Measurements from ENCODE around the gene SLC16A10.
"Not testable (repeated sequence)": the region's sequence is repeated elsewhere in the genome, so short reads cannot be mapped to it uniquely, and the experiment has no call there.

SLC16A10 gene

DNA sequence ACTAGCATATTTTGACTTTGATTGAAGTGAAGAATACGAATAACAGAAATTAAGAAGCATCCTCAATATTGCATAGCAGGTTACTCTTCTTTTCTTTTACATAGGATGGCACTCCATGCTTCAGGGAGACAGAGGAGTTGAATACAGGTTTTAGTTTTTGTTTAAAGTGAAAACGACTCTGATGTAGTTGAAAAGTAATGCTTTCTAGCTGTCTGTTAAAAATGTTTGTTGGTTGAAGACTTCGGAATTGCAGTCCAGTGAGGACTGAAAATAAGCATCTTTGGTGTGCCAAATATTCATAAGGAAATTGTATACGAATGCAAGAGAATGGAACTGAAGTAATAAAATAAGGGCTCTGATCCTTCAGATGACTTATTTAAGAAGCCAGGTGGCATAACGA lies 618 bp upstream of the SLC16A10 start:
- no peak for DNase-seq

DNA sequence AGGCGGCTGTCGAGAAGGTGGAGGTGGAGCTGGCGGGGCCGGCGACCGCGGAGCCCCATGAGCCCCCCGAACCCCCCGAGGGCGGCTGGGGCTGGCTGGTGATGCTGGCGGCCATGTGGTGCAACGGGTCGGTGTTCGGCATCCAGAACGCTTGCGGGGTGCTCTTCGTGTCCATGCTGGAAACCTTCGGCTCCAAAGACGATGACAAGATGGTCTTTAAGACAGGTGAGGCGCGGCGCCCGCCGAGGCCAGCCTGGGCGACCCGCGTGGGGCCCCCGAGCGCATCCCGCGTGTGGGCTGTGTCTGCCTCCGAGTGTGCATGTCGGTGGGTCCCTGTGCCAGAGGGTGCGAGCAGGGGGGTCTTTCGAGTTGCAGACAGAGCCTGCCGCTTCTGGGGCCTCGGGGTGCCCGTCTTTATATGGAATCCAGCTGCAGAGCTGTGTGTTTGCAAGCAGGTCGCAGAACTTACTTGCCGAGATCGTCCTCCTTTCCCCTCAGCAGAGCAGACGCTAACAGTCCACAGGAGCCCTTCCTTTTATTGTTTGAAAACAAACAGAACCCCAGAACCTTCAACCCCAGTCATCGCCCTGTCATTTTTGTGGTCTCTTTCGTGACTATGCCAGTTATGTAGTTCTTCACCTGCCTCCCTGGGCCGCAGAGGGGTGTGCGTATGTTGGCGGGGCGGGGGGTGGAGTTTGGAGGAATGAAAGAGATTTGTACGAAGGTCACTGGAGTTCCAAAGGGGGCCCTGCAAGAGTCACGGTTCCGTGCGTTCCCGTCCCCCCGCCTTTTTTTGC lies 766 bp downstream of the SLC16A10 start:
- DNase-seq: no peak

DNA sequence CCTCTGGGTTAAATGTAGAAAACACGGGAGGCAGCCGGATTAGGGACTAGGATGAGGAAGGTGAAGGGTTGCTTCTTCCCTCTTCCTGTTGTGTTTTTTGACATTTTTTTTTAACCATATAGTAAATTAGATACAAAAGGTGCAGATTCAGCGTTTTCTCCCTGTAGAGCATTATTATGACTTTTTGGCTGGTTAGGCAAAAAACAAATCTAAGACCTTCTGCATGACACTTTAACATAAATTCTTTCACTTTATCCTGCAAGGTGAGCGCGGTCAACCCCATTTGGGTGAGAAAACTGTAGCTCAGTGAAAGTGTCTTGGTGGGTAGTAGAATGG lies 1.3 kb downstream of the SLC16A10 start:
- no peak for DNase-seq

DNA sequence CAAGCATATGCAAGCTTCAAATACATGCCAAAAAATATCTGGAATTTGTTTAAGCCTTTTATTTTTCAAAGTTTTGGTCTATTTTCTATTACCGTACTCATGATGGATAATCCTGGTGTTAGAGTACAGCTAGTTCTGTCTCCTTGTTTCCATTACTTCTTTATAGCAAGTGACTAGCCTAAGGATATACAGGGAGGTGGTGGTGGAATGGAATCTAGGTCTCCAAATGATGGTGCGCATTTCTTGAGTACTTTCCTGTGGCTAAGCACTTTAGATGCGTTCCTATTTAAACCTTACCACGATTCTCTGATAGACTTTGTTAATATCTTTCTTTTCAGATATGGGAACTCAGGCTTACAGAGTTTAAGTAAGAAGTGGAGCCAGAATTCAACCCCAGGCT lies 3.5 kb downstream of the SLC16A10 start:
- DNase-seq: no peak

DNA sequence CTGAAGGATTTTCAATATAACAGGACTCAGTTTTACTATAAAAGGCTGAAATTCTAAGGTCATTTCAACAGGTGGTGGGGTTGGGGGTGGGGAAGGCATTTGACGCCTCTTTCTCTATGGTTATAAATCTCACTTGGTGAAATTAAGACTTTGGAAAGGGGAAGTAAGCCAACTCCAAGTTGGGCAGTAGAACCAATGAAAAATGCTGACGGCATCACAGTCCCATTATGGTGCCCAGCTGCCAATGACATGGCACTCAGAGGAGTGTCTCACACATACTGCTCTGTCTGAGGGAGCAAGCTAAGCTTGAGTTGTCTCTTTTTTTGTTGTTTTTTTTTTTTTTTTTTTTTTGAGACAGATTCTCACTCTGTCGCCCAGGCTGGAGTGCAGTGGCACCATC lies 4.7 kb downstream of the SLC16A10 start:
- no peak for DNase-seq

DNA sequence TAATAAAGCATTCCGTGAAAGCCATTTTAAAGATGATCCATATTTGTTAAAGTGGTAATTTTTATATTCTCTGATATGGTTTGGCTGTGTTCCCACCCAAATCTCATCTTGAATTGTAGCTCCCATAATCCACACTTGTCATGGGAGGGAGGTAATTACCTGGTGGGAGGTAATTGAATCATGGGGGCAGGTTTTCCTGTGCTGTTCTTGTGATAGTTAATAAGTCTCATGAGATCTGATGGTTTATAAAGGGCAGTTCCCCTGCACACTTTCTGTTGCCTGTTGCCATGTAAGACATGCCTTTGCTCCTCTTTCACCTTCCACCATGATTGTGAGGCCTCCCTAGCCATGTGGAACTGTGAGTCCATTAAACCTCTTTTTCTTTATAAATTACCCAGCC lies 8.2 kb downstream of the SLC16A10 start:
- DNase-seq: not testable (repeated sequence)

DNA sequence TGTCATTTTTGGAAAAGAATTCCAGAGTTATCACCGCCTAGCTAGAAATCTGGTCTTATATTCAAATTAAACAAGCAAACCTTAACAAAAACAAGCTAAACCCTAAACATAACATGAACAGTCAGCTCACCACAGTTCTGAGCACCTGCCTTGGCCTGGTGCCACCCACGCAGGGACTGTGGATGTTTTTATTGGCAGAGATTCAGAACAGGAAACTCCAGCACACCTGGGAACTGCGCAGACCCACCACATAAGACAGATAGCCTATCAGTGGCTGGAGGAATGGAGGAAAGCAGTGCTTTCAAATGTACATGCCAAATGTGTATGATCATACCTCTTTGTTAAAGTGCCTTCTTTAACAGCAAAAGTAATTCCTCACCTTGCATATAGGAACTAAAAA lies 8.9 kb downstream of the SLC16A10 start:
- no peak for DNase-seq

DNA sequence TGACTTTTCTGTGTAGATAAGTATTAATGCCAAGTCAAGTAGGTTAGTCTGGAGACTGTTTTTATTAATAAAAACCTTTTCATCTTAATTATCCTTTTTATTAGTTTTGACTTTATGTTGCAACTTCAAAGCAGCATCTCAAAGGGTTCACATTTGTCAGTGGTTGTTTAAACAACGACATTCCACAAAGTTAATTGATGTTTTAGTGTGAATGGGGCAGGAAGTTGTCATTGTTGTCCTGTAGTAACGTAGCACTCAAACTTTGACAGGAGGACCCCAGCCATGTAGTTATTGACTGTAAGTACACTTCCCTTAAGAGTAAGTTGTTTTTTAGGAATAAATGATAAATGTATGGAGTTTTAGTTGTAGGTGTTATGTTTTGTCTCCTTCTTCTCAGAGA lies 11.3 kb downstream of the SLC16A10 start:
- no peak for DNase-seq

DNA sequence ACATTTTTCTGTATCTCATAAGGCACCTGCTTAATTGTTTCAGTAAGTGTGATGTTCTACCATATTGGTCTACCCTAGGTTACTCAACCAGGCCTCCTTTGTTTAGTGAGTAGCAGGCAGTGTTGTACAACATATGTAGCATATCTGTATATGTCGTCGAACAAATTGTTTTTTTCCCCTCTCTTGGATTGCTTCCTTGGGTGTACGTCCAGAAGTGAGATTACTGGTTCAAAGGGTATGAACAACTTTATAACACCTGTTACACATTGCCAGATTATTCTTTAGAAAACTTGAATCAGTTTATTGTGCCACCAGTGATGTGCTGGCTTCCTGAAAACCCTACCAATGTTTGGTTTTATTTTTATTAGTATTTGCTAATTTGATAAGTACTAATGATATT lies 14.7 kb downstream of the SLC16A10 start:
- no peak for DNase-seq

DNA sequence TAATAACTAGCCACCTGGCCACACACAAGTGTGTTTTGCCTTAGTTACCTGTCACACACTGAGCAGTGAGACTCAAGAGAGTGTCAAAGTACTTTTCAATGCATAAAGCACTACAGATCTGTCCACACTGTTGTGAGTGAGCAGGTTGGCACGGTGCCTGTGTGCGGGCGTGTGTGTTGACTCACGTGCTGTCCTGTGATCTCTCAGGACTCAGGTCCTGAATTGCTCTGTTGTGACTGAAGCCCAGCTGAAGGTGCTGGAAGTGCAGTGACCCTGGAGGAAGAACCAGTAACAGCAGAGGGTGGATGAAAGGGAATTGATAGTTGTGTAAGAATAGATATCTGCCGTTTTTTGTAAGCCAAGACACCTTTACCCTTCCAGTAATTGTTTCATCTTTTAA lies 18.3 kb downstream of the SLC16A10 start:
- no peak for DNase-seq

DNA sequence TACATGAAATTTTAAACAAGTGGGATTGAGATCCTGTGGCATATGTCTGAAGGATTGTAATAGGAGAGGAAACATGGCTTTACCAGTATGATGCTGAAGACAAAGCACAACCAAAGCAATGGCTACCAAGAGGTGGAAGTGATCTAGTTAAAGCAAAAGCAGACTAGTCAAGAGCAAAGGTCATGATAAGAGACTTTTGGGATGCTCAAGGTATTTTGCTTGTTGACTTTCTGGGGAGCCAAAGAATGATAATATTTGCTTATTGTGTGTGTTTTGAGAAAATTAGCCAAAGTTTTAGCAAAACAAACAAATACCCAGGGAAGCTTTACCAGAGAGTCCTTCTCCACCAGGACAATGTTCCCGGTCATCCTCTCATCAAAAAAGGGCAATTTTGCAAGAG lies 20.3 kb downstream of the SLC16A10 start:
- no peak for DNase-seq

DNA sequence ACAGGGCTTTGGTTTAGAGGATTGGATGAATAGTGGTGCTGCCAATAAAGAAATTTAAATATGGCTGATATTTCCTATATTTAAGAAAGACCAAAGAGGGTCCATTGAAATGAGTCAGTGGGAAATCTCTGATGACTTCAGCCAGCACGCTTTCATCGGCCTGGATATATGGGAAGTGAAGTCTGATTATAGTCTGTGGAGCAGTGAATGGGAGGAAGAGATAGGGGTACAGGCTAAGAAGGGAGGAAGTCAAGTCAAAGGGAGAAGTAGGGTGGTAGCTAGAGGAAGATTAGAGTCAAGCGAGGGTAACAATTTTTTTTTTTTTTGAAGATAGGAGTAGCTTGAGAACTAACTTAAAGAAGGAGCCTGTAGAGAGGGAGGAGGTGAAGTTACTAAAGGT lies 22.7 kb downstream of the SLC16A10 start:
- DNase-seq: no peak

DNA sequence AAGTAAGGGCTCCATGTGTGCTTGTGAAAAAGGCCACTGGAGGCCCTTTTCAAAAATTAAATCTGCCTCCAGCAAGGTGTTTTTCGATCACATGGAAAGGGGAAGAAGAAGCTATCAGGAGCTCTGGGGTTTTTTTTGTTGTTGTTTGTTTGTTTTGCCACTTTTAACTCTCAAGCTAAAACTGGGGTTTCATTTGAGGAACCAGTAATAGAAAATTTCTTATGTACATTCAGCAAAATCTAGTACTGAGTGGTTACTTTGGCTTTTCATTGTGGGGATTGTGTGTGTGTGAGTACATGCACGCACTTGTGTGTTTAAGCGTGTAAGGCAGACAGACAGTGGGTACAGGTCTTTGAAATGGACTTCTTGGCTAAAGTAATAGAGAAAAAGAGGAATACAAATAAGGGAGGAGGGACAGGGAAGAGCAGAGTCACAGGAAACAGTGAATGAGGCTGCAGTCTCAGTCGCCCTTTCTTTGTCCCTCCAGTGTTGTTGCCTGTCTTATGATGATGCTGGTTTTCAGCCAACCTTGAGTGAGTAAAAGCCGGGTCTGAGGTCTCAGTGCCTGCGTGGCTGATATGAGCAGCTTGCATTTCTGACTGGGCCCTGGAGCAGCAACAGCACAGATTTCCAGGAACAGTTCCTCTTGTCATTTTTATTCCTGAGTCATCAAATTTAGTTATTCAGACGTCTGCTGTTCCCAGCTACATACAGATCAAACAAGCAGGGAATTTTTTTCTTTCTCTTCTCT lies 26.2 kb downstream of the SLC16A10 start:
- DNase-seq: no peak

DNA sequence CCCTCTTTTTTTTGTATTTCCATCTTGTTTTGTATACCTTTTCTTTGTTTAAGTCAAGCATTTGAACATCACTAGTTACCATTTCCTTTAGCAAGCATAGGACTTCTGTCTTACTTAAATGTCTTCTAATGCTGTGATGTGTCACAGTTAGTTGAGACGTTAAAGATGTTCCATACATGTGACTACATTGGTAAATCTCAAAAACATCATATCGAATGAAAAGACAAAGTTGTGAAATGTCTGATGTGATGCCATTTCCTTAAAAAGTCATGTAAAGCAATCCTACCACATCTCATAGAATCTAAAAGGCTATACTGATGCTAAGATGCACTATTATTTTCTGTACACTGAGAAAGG lies 26.8 kb downstream of the SLC16A10 start:
- DNase-seq: no peak

DNA sequence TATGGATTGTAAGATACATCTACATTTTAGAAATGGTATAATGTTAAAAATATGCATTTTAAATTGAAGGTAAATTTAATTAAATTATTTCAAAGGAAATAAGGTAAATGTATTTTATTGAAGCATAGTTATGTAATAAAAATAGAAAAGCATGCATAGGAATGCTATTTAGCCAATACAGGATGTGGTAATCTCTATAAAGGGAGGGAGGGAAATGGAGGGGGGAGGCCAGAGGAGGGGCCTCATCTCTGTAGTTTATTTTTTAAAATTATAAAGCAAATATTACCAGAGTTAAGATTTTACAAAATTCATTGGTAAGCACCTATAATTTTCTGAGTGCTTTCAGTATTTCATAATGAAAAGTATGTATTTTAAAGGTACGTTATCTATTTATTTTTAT lies 27.2 kb downstream of the SLC16A10 start:
- DNase-seq: no peak

DNA sequence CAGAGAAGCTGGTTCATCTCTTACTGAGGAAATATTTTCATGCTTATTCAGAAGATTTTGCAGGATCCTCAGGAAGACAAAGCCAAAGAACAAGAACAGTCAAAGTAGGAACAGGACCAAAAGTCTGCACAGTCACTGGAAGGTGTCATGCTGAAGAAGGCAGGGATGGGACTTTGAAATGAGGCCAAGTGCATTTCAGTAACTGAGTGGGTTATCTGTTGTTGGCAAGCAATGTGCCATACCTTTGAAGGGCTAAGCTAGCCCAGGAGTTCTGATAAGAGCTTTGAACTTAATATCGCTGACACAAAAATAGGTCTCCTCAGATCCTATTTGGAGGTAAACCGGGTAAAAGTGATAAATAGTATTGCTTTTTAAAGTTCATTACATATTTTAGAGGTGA lies 31.5 kb downstream of the SLC16A10 start:
- DNase-seq: no peak

DNA sequence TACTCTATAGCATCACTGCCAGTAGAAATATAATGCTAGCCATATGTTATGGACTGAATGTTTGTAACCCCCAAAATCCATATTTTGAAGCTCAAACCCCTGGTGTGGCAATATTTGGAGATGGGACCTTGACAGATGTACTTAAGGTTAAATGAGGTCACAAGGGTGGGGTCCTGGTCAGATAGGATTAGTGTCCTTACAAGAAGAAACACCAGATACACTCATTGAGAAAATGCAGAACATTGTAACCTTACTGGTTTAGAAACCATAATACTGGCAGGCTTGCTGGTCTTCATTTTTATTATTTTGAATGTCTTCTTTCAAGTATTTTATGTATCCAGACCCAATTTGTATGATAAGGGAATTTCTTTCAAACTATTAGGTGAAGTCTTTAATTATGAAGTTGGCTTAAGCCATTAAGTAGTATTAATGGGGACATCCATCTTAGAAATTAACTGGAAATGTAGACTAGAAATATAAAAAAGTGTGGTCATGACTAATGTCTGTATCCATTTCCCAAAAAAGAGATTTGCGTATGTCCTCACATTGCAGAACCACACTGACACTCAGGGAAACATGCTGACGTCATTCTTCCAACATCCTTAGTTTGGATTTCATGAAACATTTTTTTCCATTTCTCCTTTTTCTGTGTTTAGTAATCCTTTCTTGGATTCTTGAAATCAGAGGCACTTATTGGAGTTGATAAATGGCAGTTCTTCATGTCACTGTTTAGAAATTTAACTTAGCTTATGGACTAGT lies 32.4 kb downstream of the SLC16A10 start:
- DNase-seq: no peak

DNA sequence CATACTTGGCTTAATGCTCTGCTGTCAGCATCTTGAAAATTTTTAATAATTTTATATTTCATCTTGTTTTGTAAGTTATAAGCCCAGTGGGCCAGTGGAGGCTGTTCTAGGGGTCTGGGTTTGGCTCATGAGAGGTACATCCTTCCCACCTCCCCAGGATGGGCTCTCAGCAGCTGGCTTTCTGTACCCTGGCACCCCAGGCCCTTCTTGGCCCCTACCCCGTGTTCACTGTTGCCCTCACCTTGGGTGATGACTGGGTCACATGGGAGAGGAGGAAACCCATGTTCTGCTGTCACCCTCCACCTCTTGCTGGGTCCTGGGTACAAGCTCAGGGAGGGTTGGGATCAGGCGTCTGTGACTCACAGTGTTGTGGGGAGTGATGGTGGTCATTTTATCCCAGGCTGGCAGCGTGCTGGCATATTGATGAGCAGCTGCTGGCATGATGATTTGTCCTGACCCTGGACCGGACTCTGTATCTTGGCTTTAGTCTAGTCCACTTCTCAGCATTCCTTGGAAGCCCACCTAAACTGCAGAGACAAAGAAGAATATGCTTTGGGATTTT lies 34.6 kb downstream of the SLC16A10 start:
- no peak for DNase-seq

DNA sequence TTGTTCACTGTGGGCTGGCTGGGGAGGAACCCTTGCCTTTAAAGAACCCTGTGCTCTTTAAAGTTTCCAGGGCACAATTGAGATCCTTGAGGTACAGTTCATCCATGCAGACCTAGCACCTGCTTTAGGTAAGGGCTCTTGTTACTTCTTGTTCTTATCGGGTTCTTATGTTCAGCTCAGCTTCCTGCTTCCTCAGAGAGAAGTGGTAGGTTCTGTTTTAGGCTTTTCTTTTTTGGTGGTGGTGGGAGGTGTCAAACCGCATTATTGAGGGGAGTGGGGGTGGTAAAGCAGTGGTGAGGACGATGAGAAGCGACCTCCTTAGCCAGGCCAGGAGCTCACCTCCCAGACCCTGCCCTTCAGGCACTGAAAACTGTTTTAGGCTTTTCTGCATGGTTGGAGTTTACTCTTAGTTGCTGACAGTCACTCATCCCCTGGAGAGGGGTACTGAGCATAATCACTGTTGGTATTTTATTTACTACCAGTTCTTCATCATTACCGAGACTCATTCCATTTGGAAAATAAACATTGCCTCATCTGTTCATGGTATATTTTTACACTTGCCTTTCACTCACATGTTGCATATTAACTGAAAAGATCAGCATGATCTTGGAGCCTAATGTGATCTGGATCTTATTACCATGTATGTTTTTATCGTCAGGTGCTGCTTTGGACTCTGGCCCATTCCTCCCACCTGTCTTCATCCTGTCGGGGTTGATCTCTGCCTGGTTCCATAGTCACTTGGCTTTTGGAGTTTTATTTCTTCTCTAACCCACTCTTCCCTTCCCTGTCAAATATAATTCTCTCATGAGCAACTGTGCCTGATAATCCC lies 35.4 kb downstream of the SLC16A10 start:
- DNase-seq: no peak

DNA sequence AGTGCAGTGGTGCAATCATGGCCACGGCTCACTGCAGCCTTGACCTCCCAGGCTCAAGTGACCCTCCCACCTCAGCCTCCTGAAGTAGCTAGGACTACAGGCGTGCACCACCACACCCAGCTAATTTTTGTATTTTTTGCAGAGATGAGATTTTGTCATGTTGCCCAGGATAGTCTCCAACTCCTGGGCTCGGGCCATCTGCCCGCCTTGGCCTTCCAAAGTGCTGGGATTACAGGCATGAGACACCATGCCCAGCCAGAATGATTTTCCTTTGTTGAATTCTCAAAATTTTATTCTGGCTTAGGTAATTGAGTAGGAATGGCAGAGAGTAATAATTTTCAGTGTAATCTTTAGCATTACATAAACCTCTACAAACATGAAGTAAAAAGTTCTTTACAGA lies 37.1 kb downstream of the SLC16A10 start:
- DNase-seq: no peak

DNA sequence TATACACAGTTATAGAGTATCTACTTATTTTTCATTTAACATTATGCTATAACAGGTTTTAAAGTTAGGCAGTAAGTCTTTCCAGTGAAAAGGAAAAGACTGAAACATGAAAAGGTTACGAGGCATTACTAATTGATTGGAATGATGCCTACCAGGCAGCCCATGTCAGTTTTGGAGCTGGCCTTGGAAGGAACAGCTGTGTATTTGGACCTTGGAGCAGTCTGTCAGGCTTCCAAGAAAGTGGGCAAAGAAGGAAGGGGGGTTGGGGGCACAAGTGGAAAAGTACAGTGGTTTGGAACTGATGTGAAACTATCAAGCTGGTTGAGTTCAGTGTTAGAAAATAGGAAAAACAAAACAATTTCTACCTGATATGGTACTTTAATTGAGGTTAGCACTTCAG lies 41.7 kb downstream of the SLC16A10 start:
- no peak for DNase-seq

DNA sequence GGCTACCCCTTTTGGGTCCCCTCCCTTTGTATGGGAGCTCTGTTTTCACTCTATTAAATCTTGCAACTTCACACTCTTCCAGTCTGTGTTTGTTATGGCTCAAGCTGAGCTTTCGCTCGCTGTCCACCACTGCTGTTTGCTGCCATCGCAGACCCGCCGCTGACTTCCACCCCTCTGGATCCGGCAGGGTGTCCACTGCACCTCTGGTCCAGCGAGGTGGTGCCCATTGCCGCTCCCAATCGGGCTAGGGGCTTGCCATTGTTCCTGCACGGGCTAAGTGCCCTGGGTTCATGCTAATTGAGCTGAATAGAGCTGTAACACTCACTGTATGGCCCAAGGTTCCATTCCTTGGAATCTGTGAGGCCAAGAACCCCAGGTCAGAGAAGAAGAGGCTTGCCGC lies 43.7 kb downstream of the SLC16A10 start:
- DNase-seq: not testable (repeated sequence)

DNA sequence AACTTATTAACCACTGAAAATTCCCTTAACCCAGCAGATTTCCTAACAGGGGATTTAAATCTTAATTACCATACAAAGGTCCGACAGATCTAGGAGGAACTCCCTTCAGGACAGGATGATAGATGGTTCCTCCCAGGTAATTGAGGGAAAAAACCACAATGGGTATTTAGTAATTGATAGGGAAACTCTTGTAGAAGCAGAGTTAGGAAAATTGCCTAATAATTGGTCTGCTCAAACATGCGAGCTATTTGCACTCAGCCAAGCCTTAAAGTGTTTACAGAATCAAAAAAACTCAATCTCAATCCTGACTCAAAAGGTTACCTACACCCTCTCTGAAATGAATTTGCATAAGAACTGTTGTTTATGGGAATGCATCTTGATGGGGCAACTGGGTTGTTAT lies 45.4 kb downstream of the SLC16A10 start:
- not testable (repeated sequence) for DNase-seq

Measured in NCI-H1436 treated with DMSO at 0.1 percent for 48 hours (cell line).